Gastrocnemius medialis (tissue), 4 donors: ENCODE results near the gene TMEM8B.

Experiments
- POLR2A ChIP-seq, 2 donors: fragments of 450-650 bp; IDR thresholded peaks; one replicate each; pipeline ENCODE4 v1.6.1; 2017; ENCODE audit warnings: antibody characterized with exemption in 2 of 2, mild to moderate bottlenecking in 2 of 2, moderate library complexity in 2 of 2
- TF ChIP-seq, protein P1 (sequence below), 5 experiments: fragments of 450-650 bp in 3 of 5; fragments of 200-600 bp in 2 of 5; sonication (generic) in 2 of 5; IDR thresholded peaks in 4 of 5; conservative IDR thresholded peaks in 1 of 5; 1 replicate in 4 of 5; 2 replicates in 1 of 5; pipeline ENCODE4 v1.5.1; 2016 to 2019; ENCODE audit warnings: antibody characterized with exemption in 5 of 5, mild to moderate bottlenecking in 3 of 5, moderate library complexity in 3 of 5

- TF ChIP-seq, protein P1, sequence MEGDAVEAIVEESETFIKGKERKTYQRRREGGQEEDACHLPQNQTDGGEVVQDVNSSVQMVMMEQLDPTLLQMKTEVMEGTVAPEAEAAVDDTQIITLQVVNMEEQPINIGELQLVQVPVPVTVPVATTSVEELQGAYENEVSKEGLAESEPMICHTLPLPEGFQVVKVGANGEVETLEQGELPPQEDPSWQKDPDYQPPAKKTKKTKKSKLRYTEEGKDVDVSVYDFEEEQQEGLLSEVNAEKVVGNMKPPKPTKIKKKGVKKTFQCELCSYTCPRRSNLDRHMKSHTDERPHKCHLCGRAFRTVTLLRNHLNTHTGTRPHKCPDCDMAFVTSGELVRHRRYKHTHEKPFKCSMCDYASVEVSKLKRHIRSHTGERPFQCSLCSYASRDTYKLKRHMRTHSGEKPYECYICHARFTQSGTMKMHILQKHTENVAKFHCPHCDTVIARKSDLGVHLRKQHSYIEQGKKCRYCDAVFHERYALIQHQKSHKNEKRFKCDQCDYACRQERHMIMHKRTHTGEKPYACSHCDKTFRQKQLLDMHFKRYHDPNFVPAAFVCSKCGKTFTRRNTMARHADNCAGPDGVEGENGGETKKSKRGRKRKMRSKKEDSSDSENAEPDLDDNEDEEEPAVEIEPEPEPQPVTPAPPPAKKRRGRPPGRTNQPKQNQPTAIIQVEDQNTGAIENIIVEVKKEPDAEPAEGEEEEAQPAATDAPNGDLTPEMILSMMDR (IDR thresholded peaks at IDR 0.05 in 4 of 5, conservative IDR thresholded peaks at IDR 0.05 in 1 of 5), result no peak
- TF ChIP-seq POLR2A (IDR thresholded peaks at IDR 0.05), result no peak
Measured at GRCh38 chr9:35896570-35896969, 67.5 kb downstream of the TMEM8B start.
